Spleen (tissue), 7 donors: ENCODE measurements around the gene FYN.

Experiments
- CTCF ChIP-seq, 11 experiments: fragments of 200-600 bp in 7 of 11; fragments of 450-650 bp in 4 of 11; sonication (generic) in 4 of 11; IDR thresholded peaks in 8 of 11; conservative IDR thresholded peaks in 3 of 11; 1 replicate in 7 of 11; 2 replicates in 4 of 11; pipeline versions ENCODE4 v1.4.0 to v1.8.0; 2016 to 2021; ENCODE audit warnings: antibody characterized with exemption in 11 of 11, inconsistent platforms in 4 of 11, mild to moderate bottlenecking in 1 of 11
- POLR2AphosphoS5 ChIP-seq, 3 donors: sonication (generic); formaldehyde crosslinking; IDR thresholded peaks; one replicate each; pipeline ENCODE4 v1.5.1; 2017; ENCODE audit warnings: antibody characterized with exemption in 3 of 3
- donor health status: DM: no; HTN: no; CAD: no; lungs with moderate emphysema.
- donor health status: DM: no; HTN: no; CAD: no.
- donor health status: DM: no; HTN: no; CAD: no.

DNA sequence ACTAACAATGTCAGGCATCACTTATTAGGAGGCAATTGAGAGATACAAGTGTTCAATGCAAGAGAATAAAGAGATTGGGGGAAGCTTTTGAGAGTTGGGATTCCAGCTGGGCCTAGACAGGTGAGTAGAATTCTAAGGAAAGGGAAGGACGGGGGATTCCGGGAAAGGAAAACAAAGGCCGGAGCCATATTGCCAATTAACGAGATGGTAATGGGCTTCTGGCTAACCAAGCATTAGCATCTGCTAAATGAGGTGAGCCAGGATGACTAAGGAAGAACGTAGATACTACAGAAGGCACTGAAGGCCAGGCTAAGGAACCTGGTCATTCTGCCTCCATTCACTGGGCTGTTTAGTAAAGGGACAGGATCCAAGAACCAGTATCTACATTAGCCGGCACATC is 10.5 kb downstream of the FYN start:
- TF ChIP-seq CTCF (IDR thresholded peaks at IDR 0.05 in 8 of 11, conservative IDR thresholded peaks at IDR 0.05 in 3 of 11): no peak
- TF ChIP-seq POLR2AphosphoS5 (IDR thresholded peaks at IDR 0.05): no peak
